Nephron (organoid): ENCODE data around the gene TXK.

Source experiments
- H3K27ac Mint-ChIP-seq, 3 experiments: 2 replicates each; pipeline ENCODE4 v1.8.0; 2020; ENCODE audit warnings: mixed read lengths in 3 of 3, mild to moderate bottlenecking in 2 of 3, moderate library complexity in 1 of 3
- H3K27me3 Mint-ChIP-seq: 2 replicates; pipeline ENCODE4 v1.8.0; 2021; ENCODE audit warnings: low read depth, mild to moderate bottlenecking, moderate library complexity, mixed read lengths
- H3K36me3 Mint-ChIP-seq: 2 replicates; pipeline ENCODE4 v1.8.0; 2020; ENCODE audit warnings: low read depth, mixed read lengths
- H3K4me1 Mint-ChIP-seq: 2 replicates; pipeline ENCODE4 v1.8.0; 2020; ENCODE audit warnings: mixed read lengths
- H3K4me3 Mint-ChIP-seq, 3 experiments: 2 replicates each; pipeline ENCODE4 v1.8.0; 2020; ENCODE audit warnings: mild to moderate bottlenecking in 3 of 3, mixed read lengths in 3 of 3, moderate library complexity in 2 of 3
- H3K9me3 Mint-ChIP-seq: 2 replicates; pipeline ENCODE4 v1.8.0; 2020; ENCODE audit warnings: mixed read lengths
- CTCF ChIP-seq, 3 experiments: fragments of 200-600 bp; sonication (generic); IDR thresholded peaks; one replicate each; pipeline ENCODE4 v1.5.0; 2021; ENCODE audit warnings: antibody characterized with exemption in 3 of 3; ENCODE audit not compliant: unreplicated experiment in 3 of 3

Gene TXK

GRCh38 chr4:48119646-48120045, 14.4 kb downstream of the TXK start:
- no peak for TF ChIP-seq CTCF (IDR thresholded peaks at IDR 0.05; ENCODE audit: unreplicated experiment in 3 of 3)
- H3K9me3 Mint-ChIP-seq, result no peaks in the 10 kb centered on the region
- H3K4me1 Mint-ChIP-seq, result no peaks in the 10 kb centered on the region
- H3K4me3 Mint-ChIP-seq, result no peak overlapping the region
- H3K27ac Mint-ChIP-seq, result no peak overlapping the region
- no peaks in the 10 kb centered on the region for H3K36me3 Mint-ChIP-seq
- no peaks in the 10 kb centered on the region for H3K27me3 Mint-ChIP-seq

- TF ChIP-seq CTCF (IDR thresholded peaks at IDR 0.05; ENCODE audit: unreplicated experiment in 3 of 3), result no peak
- no peak overlapping the region for H3K4me3 Mint-ChIP-seq
- no peaks in the 10 kb centered on the region for H3K36me3 Mint-ChIP-seq
- no peaks in the 10 kb centered on the region for H3K27me3 Mint-ChIP-seq
- H3K27ac Mint-ChIP-seq, result no peak overlapping the region
- no peaks in the 10 kb centered on the region for H3K9me3 Mint-ChIP-seq
- no peaks in the 10 kb centered on the region for H3K4me1 Mint-ChIP-seq
Measured at GRCh38 chr4:48118081-48118480, 16.0 kb downstream of the TXK start.

- no peaks in the 10 kb centered on the region for H3K4me1 Mint-ChIP-seq
- no peaks in the 10 kb centered on the region for H3K9me3 Mint-ChIP-seq
- H3K36me3 Mint-ChIP-seq, result no peaks in the 10 kb centered on the region
- H3K27me3 Mint-ChIP-seq, result no peaks in the 10 kb centered on the region
- TF ChIP-seq CTCF (IDR thresholded peaks at IDR 0.05; ENCODE audit: unreplicated experiment in 3 of 3), result no peak
- no peak overlapping the region for H3K4me3 Mint-ChIP-seq
- no peak overlapping the region for H3K27ac Mint-ChIP-seq
Measured at GRCh38 chr4:48116582-48116981, 17.5 kb downstream of the TXK start.

GRCh38 chr4:48114412-48114811, 19.6 kb downstream of the TXK start:
- no peak for TF ChIP-seq CTCF (IDR thresholded peaks at IDR 0.05; ENCODE audit: unreplicated experiment in 3 of 3)
- no peaks in the 10 kb centered on the region for H3K9me3 Mint-ChIP-seq
- no peaks in the 10 kb centered on the region for H3K36me3 Mint-ChIP-seq
- no peaks in the 10 kb centered on the region for H3K27me3 Mint-ChIP-seq
- H3K27ac Mint-ChIP-seq, result no peak overlapping the region
- H3K4me3 Mint-ChIP-seq, result no peak overlapping the region
- no peaks in the 10 kb centered on the region for H3K4me1 Mint-ChIP-seq

GRCh38 chr4:48112017-48112667, 21.9 kb downstream of the TXK start:
- H3K4me3 Mint-ChIP-seq, result no peak overlapping the region
- no peaks in the 10 kb centered on the region for H3K27me3 Mint-ChIP-seq
- H3K4me1 Mint-ChIP-seq, result no peaks in the 10 kb centered on the region
- TF ChIP-seq CTCF (IDR thresholded peaks at IDR 0.05; ENCODE audit: unreplicated experiment in 3 of 3), result no peak
- no peaks in the 10 kb centered on the region for H3K36me3 Mint-ChIP-seq
- no peaks in the 10 kb centered on the region for H3K9me3 Mint-ChIP-seq
- H3K27ac Mint-ChIP-seq, result no peak overlapping the region

- no peaks in the 10 kb centered on the region for H3K27me3 Mint-ChIP-seq
- no peaks in the 10 kb centered on the region for H3K4me1 Mint-ChIP-seq
- no peaks in the 10 kb centered on the region for H3K9me3 Mint-ChIP-seq
- no peak overlapping the region for H3K4me3 Mint-ChIP-seq
- no peak for TF ChIP-seq CTCF (IDR thresholded peaks at IDR 0.05; ENCODE audit: unreplicated experiment in 3 of 3)
- no peaks in the 10 kb centered on the region for H3K36me3 Mint-ChIP-seq
- no peak overlapping the region for H3K27ac Mint-ChIP-seq
Measured at GRCh38 chr4:48110452-48110978, 23.5 kb downstream of the TXK start.
